ENCODE results near the gene ANKRD6.

GRCh38 chr6:89650579-89650978, 217.6 kb downstream of the ANKRD6 start:
- TF ChIP-seq EZH2 (IDR thresholded peaks at IDR 0.05) (no peak), FOXP2 (optimal IDR thresholded peaks at IDR 0.05; ENCODE audit: control extremely low read depth, extremely low read length, insufficient read depth) (no peak)
